ENCODE data around the gene EVA1A.

The EVA1A gene

DNA sequence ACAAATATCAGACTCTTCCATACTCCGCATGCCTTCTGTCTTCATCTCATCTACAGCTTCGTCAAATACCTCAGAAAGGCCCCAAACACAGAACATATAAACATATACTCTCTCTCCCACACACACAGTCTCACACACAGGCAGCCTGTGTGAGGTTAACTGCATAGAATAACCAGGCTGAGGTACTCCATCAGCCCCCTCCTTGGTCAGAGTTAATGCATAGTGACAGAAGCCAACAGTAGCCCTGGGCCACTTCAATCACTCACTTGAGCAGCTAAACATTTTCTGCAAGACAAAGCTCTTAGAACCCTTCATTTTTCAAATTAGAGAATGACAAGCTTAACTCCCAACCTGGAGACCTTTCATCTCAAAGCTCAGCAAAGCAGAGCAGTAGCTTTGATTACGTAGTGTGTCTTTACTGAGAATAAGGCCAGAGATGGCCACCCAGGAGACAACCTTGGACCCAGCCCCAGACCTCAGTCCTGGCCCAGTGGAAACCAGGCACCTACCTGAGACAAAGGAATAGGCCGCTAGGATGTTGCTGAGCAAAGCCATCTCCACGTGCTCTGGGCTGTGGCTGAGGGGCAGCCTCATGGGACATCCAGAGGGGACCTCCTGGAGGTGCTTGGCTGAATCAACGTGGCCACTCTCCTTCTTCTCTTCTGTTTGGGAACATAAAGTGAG is 43.0 kb downstream of the EVA1A start:
- H3K4me3 ChIP-seq (ENCODE audit: low read length, poor library complexity, severe bottlenecking): no peak overlapping the region
- H3K79me2 ChIP-seq (ENCODE audit: insufficient read depth, low read length): no peaks in the 10 kb centered on the region
- no peaks in the 10 kb centered on the region for H3F3A ChIP-seq (ENCODE audit: low read depth)
- H3K9me2 ChIP-seq (replicated peaks; ENCODE audit: low read depth, low read length): no peaks in the 10 kb centered on the region
- TF ChIP-seq, protein P1, sequence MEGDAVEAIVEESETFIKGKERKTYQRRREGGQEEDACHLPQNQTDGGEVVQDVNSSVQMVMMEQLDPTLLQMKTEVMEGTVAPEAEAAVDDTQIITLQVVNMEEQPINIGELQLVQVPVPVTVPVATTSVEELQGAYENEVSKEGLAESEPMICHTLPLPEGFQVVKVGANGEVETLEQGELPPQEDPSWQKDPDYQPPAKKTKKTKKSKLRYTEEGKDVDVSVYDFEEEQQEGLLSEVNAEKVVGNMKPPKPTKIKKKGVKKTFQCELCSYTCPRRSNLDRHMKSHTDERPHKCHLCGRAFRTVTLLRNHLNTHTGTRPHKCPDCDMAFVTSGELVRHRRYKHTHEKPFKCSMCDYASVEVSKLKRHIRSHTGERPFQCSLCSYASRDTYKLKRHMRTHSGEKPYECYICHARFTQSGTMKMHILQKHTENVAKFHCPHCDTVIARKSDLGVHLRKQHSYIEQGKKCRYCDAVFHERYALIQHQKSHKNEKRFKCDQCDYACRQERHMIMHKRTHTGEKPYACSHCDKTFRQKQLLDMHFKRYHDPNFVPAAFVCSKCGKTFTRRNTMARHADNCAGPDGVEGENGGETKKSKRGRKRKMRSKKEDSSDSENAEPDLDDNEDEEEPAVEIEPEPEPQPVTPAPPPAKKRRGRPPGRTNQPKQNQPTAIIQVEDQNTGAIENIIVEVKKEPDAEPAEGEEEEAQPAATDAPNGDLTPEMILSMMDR (conservative IDR thresholded peaks at IDR 0.05; ENCODE audit: low read length): no peak
- no peak for TF ChIP-seq EZH2phosphoT487 (IDR thresholded peaks at IDR 0.05; ENCODE audit: borderline replicate concordance)
- no peaks in the 10 kb centered on the region for H3K36me3 ChIP-seq (ENCODE audit: insufficient read depth, low read length)
- no peak overlapping the region for H3K9ac ChIP-seq (ENCODE audit: low read depth, low read length, poor library complexity, severe bottlenecking)
- no peak overlapping the region for H3K4me2 ChIP-seq (ENCODE audit: low read depth, low read length, poor library complexity, severe bottlenecking)
- H3K4me1 ChIP-seq (ENCODE audit: insufficient read depth, low read length, poor library complexity, severe bottlenecking): no peaks in the 10 kb centered on the region
- no peaks in the 10 kb centered on the region for H3K9me3 ChIP-seq (ENCODE audit: insufficient read depth, low read depth, low read length)
- peaks cover 4% of the 10 kb centered on the region for H3K27me3 ChIP-seq (ENCODE audit: insufficient read depth, low read length, poor library complexity, severe bottlenecking)
- H2AFZ ChIP-seq (ENCODE audit: low read length): no peak overlapping the region
- H4K20me1 ChIP-seq (ENCODE audit: insufficient read depth, low read length, poor library complexity, severe bottlenecking): no peaks in the 10 kb centered on the region

GRCh38 chr2:75516378-75517360 is 44.1 kb downstream of the EVA1A start:
- H3F3A ChIP-seq (ENCODE audit: low read depth): no peaks in the 10 kb centered on the region
- H3K27me3 ChIP-seq (ENCODE audit: insufficient read depth, low read length, poor library complexity, severe bottlenecking): peaks cover 4% of the 10 kb centered on the region
- no peak overlapping the region for H3K4me2 ChIP-seq (ENCODE audit: low read depth, low read length, poor library complexity, severe bottlenecking)
- no peaks in the 10 kb centered on the region for H4K20me1 ChIP-seq (ENCODE audit: insufficient read depth, low read length, poor library complexity, severe bottlenecking)
- H3K79me2 ChIP-seq (ENCODE audit: insufficient read depth, low read length): no peaks in the 10 kb centered on the region
- TF ChIP-seq, protein P1 (conservative IDR thresholded peaks at IDR 0.05; ENCODE audit: low read length): no peak
- no peak for TF ChIP-seq EZH2phosphoT487 (IDR thresholded peaks at IDR 0.05; ENCODE audit: borderline replicate concordance)
- H3K9ac ChIP-seq (ENCODE audit: low read depth, low read length, poor library complexity, severe bottlenecking): no peak overlapping the region
- H3K9me2 ChIP-seq (replicated peaks; ENCODE audit: low read depth, low read length): no peaks in the 10 kb centered on the region
- no peaks in the 10 kb centered on the region for H3K36me3 ChIP-seq (ENCODE audit: insufficient read depth, low read length)
- no peak overlapping the region for H3K4me3 ChIP-seq (ENCODE audit: low read length, poor library complexity, severe bottlenecking)
- peaks cover 4% of the 10 kb centered on the region; the same call in 1 of the 2 replicates for H3K9me3 ChIP-seq (ENCODE audit: insufficient read depth, low read depth, low read length)
- no peaks in the 10 kb centered on the region for H3K4me1 ChIP-seq (ENCODE audit: insufficient read depth, low read length, poor library complexity, severe bottlenecking)
- H2AFZ ChIP-seq (ENCODE audit: low read length): no peak overlapping the region

DNA sequence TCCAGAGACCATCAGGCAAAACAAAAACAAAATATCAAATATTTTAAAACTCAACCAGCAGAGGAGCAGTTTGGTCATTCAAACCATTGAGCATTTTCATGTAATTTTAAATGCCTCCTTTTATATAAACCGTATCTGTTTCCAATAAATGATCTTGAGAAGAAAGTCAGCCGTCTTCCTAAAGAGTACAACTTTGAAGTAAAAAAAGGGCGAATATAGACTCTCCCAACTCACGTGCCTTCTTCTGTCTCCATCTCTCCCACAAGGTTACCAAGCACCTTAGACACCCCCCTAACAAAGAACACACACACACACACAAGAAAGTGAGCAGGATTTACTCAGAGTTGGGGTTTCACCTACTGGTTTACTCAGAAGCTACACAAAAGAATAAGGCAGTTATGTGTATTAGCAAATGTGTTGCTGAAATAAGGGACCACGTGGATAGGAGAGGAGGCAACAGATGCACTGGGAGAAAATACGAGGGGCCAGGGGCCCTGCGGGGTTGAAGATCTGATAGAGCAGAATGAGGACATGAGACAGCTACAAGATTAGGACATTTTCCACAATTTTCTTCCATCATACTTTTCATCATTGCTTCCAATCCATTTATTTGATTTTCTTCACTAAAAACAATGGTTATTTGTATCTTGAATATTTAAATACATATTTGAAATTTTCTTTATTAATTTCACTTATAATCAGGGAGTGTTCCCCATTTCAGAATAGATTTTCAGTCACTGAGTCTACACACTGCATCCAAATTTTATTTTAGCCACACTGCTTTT is 45.0 kb downstream of the EVA1A start:
- Histone ChIP-seq H3K9me3 (ENCODE audit: insufficient read depth, low read depth, low read length) (peaks cover 4% of the 10 kb centered on the region; the same call in 1 of the 2 replicates), H3K36me3 (ENCODE audit: insufficient read depth, low read length) (no peaks in the 10 kb centered on the region), H3K4me1 (ENCODE audit: insufficient read depth, low read length, poor library complexity, severe bottlenecking) (no peaks in the 10 kb centered on the region), H3K9ac (ENCODE audit: low read depth, low read length, poor library complexity, severe bottlenecking) (no peak overlapping the region), H4K20me1 (ENCODE audit: insufficient read depth, low read length, poor library complexity, severe bottlenecking) (no peaks in the 10 kb centered on the region), H3K4me3 (ENCODE audit: low read length, poor library complexity, severe bottlenecking) (no peak overlapping the region), H3K4me2 (ENCODE audit: low read depth, low read length, poor library complexity, severe bottlenecking) (no peak overlapping the region), H3K27me3 (ENCODE audit: insufficient read depth, low read length, poor library complexity, severe bottlenecking) (peaks cover 4% of the 10 kb centered on the region), H3K79me2 (ENCODE audit: insufficient read depth, low read length) (no peaks in the 10 kb centered on the region), H3F3A (ENCODE audit: low read depth) (no peaks in the 10 kb centered on the region), H3K9me2 (replicated peaks; ENCODE audit: low read depth, low read length) (no peaks in the 10 kb centered on the region), H2AFZ (ENCODE audit: low read length) (no peak overlapping the region)
- TF ChIP-seq, protein P1 (conservative IDR thresholded peaks at IDR 0.05; ENCODE audit: low read length): no peak
- TF ChIP-seq EZH2phosphoT487 (IDR thresholded peaks at IDR 0.05; ENCODE audit: borderline replicate concordance): no peak
